H1 (cell line): Measurements from ENCODE around the gene COL1A1. TPM values are rescaled to one million over a fixed set of nuclear protein-coding genes. Genes with fewer than 3 reads are reported as not detected.

Source experiments
- CTCF ChIA-PET: fragments of 300-600 bp; sonication (Branson Sonifier 250); formaldehyde crosslinking; loops from one replicate; lab custom pipeline; 2021; ENCODE audit not compliant: partially characterized antibody; lab: Charles Lee
- POLR2A ChIA-PET: fragments of 300-600 bp; sonication (Branson Sonifier 250); formaldehyde crosslinking; loops from one replicate; lab custom pipeline; 2021; ENCODE audit warnings: inconsistent platforms; ENCODE audit not compliant: partially characterized antibody; lab: Charles Lee
- DNase-seq, 2 experiments: peaks; one replicate each; pipeline versions ENCODE4 v3.0.0 to v3.0.0-alpha.2; 2010 to 2022; ENCODE audit warnings: low spot score in 2 of 2, low read depth in 1 of 2, mixed read lengths in 1 of 2
- FAIRE-seq: peaks from 2 replicates; lab custom pipeline; 2011; peaks lifted over from hg19 to GRCh38; lab: Jason Lieb, UNC
- H2AFZ ChIP-seq: 2 replicates; pipeline ENCODE4 v1.8.1; 2012; ENCODE audit warnings: low read length, inconsistent platforms
- H2AK5ac ChIP-seq: 2 replicates; pipeline ENCODE4 v1.6.1; 2013; ENCODE audit warnings: low read depth, low read length
- H2BK120ac ChIP-seq: replicated peaks from 2 replicates; pipeline ENCODE3; 2013; ENCODE audit warnings: low read depth, low read length, inconsistent platforms
- H2BK12ac ChIP-seq: 2 replicates; pipeline ENCODE4 v1.6.1; 2013; ENCODE audit warnings: low read depth, low read length
- H2BK15ac ChIP-seq: 2 replicates; pipeline ENCODE4 v1.6.1; 2013; ENCODE audit warnings: low read length
- H2BK20ac ChIP-seq: 2 replicates; pipeline ENCODE4 v1.6.1; 2013; ENCODE audit warnings: low read length
- H2BK5ac ChIP-seq: 2 replicates; pipeline ENCODE4 v1.6.1; 2013; ENCODE audit warnings: low read depth, low read length
- H3K14ac ChIP-seq: 2 replicates; pipeline ENCODE4 v1.6.1; 2013; ENCODE audit warnings: inconsistent platforms; ENCODE audit not compliant: insufficient read length
- H3K18ac ChIP-seq: 2 replicates; pipeline ENCODE4 v1.6.1; 2013; ENCODE audit warnings: low read length; ENCODE audit errors: extremely low read depth
- H3K23ac ChIP-seq: 2 replicates; pipeline ENCODE4 v1.6.1; 2013; ENCODE audit warnings: inconsistent platforms; ENCODE audit not compliant: insufficient read length
- H3K23me2 ChIP-seq: 2 replicates; pipeline ENCODE4 v1.6.1; 2013; ENCODE audit warnings: low read depth, low read length
- H3K27ac ChIP-seq: 2 replicates; pipeline ENCODE4 v1.6.1; 2011; ENCODE audit warnings: low read depth, low read length, inconsistent platforms
- H3K27me3 ChIP-seq, 4 experiments: replicated peaks in 1 of 4; 1 replicate in 1 of 4; 2 replicates in 3 of 4; pipeline versions ENCODE4 v1.6.1 to v1.8.1; 2011 to 2013; ENCODE audit warnings: low read length in 3 of 4, mild to moderate bottlenecking in 3 of 4, inconsistent platforms in 2 of 4, mixed read lengths in 2 of 4, moderate library complexity in 1 of 4; ENCODE audit not compliant: control insufficient read depth in 3 of 4, insufficient read depth in 3 of 4; ENCODE audit errors: extremely low read depth in 1 of 4
- H3K36me3 ChIP-seq, 4 experiments: 2 replicates each; pipeline versions ENCODE4 v1.6.1 to v1.8.1; 2011 to 2013; ENCODE audit warnings: mild to moderate bottlenecking in 4 of 4, low read length in 3 of 4, moderate library complexity in 2 of 4, control low read depth in 1 of 4, inconsistent platforms in 1 of 4; ENCODE audit not compliant: insufficient read depth in 4 of 4, control insufficient read depth in 2 of 4
- H3K4ac ChIP-seq: replicated peaks from 2 replicates; pipeline ENCODE3; 2013; ENCODE audit warnings: low read length, low read depth, mixed read lengths, inconsistent platforms; ENCODE audit not compliant: insufficient read length
- H3K4me1 ChIP-seq, 4 experiments: replicated peaks in 1 of 4; 1 replicate in 1 of 4; 2 replicates in 3 of 4; pipeline versions ENCODE4 v1.6.1 to v1.8.1; 2011 to 2013; ENCODE audit warnings: low read length in 3 of 4, inconsistent platforms in 2 of 4, mixed read lengths in 1 of 4; ENCODE audit not compliant: insufficient read depth in 4 of 4, control insufficient read depth in 3 of 4
- H3K4me2 ChIP-seq, 2 experiments: 2 replicates each; pipeline versions ENCODE4 v1.6.1 to v1.8.1; 2011 to 2013; ENCODE audit warnings: low read depth in 2 of 2, low read length in 2 of 2, control low read depth in 1 of 2, inconsistent platforms in 1 of 2, mild to moderate bottlenecking in 1 of 2; ENCODE audit not compliant: insufficient read depth in 1 of 2
- H3K4me3 ChIP-seq, 4 experiments: fragments of 200-600, 300-600 bp in 1 of 4; sonication (generic), shearing (Covaris generic), sonication (Bioruptor Twin) in 1 of 4; 2 replicates each; pipeline versions ENCODE4 v1.5.1 to v1.8.1; 2011 to 2016; ENCODE audit warnings: low read length in 4 of 4, low read depth in 3 of 4, control low read depth in 2 of 4, inconsistent platforms in 2 of 4, mild to moderate bottlenecking in 2 of 4, mixed read lengths in 1 of 4, moderate library complexity in 1 of 4; ENCODE audit not compliant: insufficient read depth in 2 of 4; ENCODE audit errors: extremely low read depth in 1 of 4
- H3K56ac ChIP-seq: replicated peaks from 2 replicates; pipeline ENCODE3; 2013; ENCODE audit warnings: low read depth, mild to moderate bottlenecking, mixed read lengths, low read length, inconsistent platforms; ENCODE audit not compliant: insufficient read length
- H3K79me1 ChIP-seq: 2 replicates; pipeline ENCODE4 v1.6.1; 2013; ENCODE audit warnings: low read depth, low read length, control low read depth
- H3K79me2 ChIP-seq, 2 experiments: 2 replicates each; pipeline versions ENCODE4 v1.6.1 to v1.8.1; 2012 to 2013; ENCODE audit warnings: low read length in 2 of 2, mild to moderate bottlenecking in 2 of 2, inconsistent platforms in 1 of 2; ENCODE audit not compliant: insufficient read depth in 2 of 2, control insufficient read depth in 1 of 2
- H3K9ac ChIP-seq, 4 experiments: replicated peaks in 1 of 4; 1 replicate in 1 of 4; 2 replicates in 3 of 4; pipeline versions ENCODE4 v1.6.1 to v1.8.1; 2011 to 2013; ENCODE audit warnings: low read depth in 3 of 4, low read length in 3 of 4, control low read depth in 2 of 4, mild to moderate bottlenecking in 2 of 4, moderate library complexity in 2 of 4, inconsistent platforms in 1 of 4; ENCODE audit errors: extremely low read depth in 1 of 4
- H3K9me3 ChIP-seq, 2 experiments: 2 replicates each; pipeline versions ENCODE4 v1.6.1 to v1.8.1; 2012 to 2013; ENCODE audit warnings: mild to moderate bottlenecking in 2 of 2, moderate library complexity in 2 of 2, control low read depth in 1 of 2, inconsistent platforms in 1 of 2, low read depth in 1 of 2, low read length in 1 of 2, mixed read lengths in 1 of 2; ENCODE audit not compliant: insufficient read depth in 2 of 2
- H4K20me1 ChIP-seq, 2 experiments: replicated peaks in 1 of 2; 2 replicates each; pipeline versions ENCODE3 to v1.8.1; 2011 to 2013; ENCODE audit warnings: inconsistent platforms in 2 of 2, low read length in 2 of 2, mild to moderate bottlenecking in 1 of 2; ENCODE audit not compliant: insufficient read depth in 2 of 2, control insufficient read depth in 1 of 2
- H4K5ac ChIP-seq: 2 replicates; pipeline ENCODE4 v1.6.1; 2013; ENCODE audit warnings: low read length, low read depth, mixed read lengths, inconsistent platforms; ENCODE audit not compliant: insufficient read length
- H4K8ac ChIP-seq: 2 replicates; pipeline ENCODE4 v1.8.0; 2013; ENCODE audit warnings: mild to moderate bottlenecking, moderate library complexity, low read length, inconsistent platforms; ENCODE audit not compliant: insufficient read depth; ENCODE audit errors: extremely low read depth
- H4K91ac ChIP-seq: replicated peaks from 2 replicates; pipeline ENCODE3; 2013; ENCODE audit warnings: low read length, mixed read lengths, inconsistent platforms; ENCODE audit not compliant: insufficient read length
- BACH1 ChIP-seq: IDR thresholded peaks from 2 replicates; pipeline ENCODE4 v1.6.1; 2012; ENCODE audit warnings: low read length, improper control_type of control experiment
- FOSL1 ChIP-seq: IDR thresholded peaks from 2 replicates; pipeline ENCODE4 v1.6.1; 2011; ENCODE audit warnings: mild to moderate bottlenecking, low read depth, low read length, moderate library complexity; ENCODE audit not compliant: insufficient read depth
- POLR2A ChIP-seq, 2 experiments: IDR thresholded peaks; 1 replicate in 1 of 2; 2 replicates in 1 of 2; pipeline ENCODE4 v1.6.1; 2011; ENCODE audit warnings: low read depth in 2 of 2, low read length in 2 of 2, mild to moderate bottlenecking in 2 of 2; ENCODE audit errors: control extremely low read depth in 1 of 2
- RBBP5 ChIP-seq: IDR thresholded peaks from 2 replicates; pipeline ENCODE4 v1.7.1; 2012; ENCODE audit warnings: low read depth, mild to moderate bottlenecking, inconsistent platforms, low read length, moderate library complexity, borderline replicate concordance
- SIN3A ChIP-seq, 2 experiments: IDR thresholded peaks in 1 of 2; conservative IDR thresholded peaks in 1 of 2; 2 replicates each; pipeline ENCODE4 v1.6.1; 2011 to 2012; ENCODE audit warnings: low read length in 2 of 2, improper control_type of control experiment in 1 of 2, low read depth in 1 of 2, mild to moderate bottlenecking in 1 of 2
- SRF ChIP-seq: IDR thresholded peaks from 2 replicates; pipeline ENCODE4 v1.6.1; 2011; ENCODE audit warnings: mild to moderate bottlenecking, low read depth, low read length, moderate library complexity
- TCF12 ChIP-seq: IDR thresholded peaks from 2 replicates; pipeline ENCODE4 v1.6.1; 2011; ENCODE audit warnings: low read depth, mild to moderate bottlenecking, low read length
- WGBS, 2 experiments: shearing (Covaris generic) in 1 of 2; methylation state at CpG; one replicate each; pipeline versions ENCODE4 v1.1.6 to v1.1.7; 2013 to 2015; ENCODE audit warnings: low lambda C conversion rate in 2 of 2, mixed read lengths in 2 of 2, inconsistent platforms in 1 of 2, low coverage in 1 of 2, missing lambda C conversion rate in 1 of 2; ENCODE audit not compliant: insufficient replicate concordance in 2 of 2, insufficient coverage in 1 of 2, insufficient read length in 1 of 2; ENCODE audit errors: extremely low coverage in 1 of 2, missing lambda C conversion rate in 1 of 2; 5-methylcytosine and 5-hydroxymethylcytosine counted together
- long read RNA-seq, 2 experiments: library from RNA in 1 of 2; library from capped mRNA in 1 of 2; stranded (forward); transcript quantifications; one replicate each; pipeline ENCODE4 v2.0.0, GENCODE V29; 2021; ENCODE audit warnings: inconsistent platforms in 1 of 2
- polyA minus RNA-seq, 3 experiments: library from RNA; depleted of rRNA, polyadenylated mRNA; stranded (reverse); fragments of >200 nt; gene quantifications; 1 replicate in 2 of 3; 2 replicates in 1 of 3; pipeline ENCODE4 v1.2.3, GENCODE V29; 2011
- polyA plus RNA-seq, 7 experiments: library from polyadenylated mRNA; depleted of rRNA in 3 of 7; stranded (reverse) in 5 of 7; unstranded in 2 of 7; fragments of >200 nt in 5 of 7; fragments of 200-250 nt in 2 of 7; gene quantifications; 1 replicate in 5 of 7; 2 replicates in 1 of 7; 4 replicates in 1 of 7; pipeline versions ENCODE4 v1.2.1 to v1.2.3, GENCODE V29; 2011 to 2013; ENCODE audit warnings: missing spikeins in 2 of 7, mixed read lengths in 2 of 7
- total RNA-seq: library from RNA; stranded (reverse); fragmentation: NEBNext Ultra II Directional; extraction: Animal tissue kit (Norgen Biotek cat#: 25700); gene quantifications from 2 replicates; pipeline ENCODE4 v1.2.1, GENCODE V29; 2021
- TF ChIP-seq, protein P1 (sequence below): IDR thresholded peaks from 2 replicates; pipeline ENCODE4 v1.6.1; 2012; ENCODE audit warnings: inconsistent platforms

COL1A1 gene
- total RNA-seq (80.4 and 88.1 TPM in 2 replicates), polyA plus RNA-seq (2011; rRNA removed) (14.1 and 27.3 TPM in 2 replicates), polyA minus RNA-seq (2011; rRNA and poly(A)+ RNA removed) (50.2 and 51.4 TPM in 2 replicates)
- 9.3 TPM for polyA plus RNA-seq (2011; cell fraction: cytosol; rRNA removed)
- 112 TPM for polyA plus RNA-seq (2011; cell fraction: nucleus; rRNA removed)
- 59.0 to 109 TPM (median 93.2 TPM) in 4 replicates for polyA plus RNA-seq (2012, experiment 1 of 2)
- 56.3 TPM for polyA plus RNA-seq (2012, experiment 2 of 2)
- polyA plus RNA-seq (2013, experiment 1 of 2), result 109 TPM
- polyA plus RNA-seq (2013, experiment 2 of 2), result 85.3 TPM
- 33.6 TPM for polyA minus RNA-seq (2011; cell fraction: cytosol; rRNA and poly(A)+ RNA removed)
- 122 TPM for polyA minus RNA-seq (2011; cell fraction: nucleus; rRNA and poly(A)+ RNA removed)
- long read RNA-seq, experiment 1, partial matches to known transcripts, result 34 of 57 reads
- long read RNA-seq, experiment 1, other reads (novel, unspliced or antisense), result 22 of 57 reads
- long read RNA-seq, experiment 2, full-length matches to known transcripts, result 1 of 3 reads
- long read RNA-seq, experiment 2, partial matches to known transcripts, result 0 of 3 reads
- long read RNA-seq, experiment 2, other reads (novel, unspliced or antisense), result 2 of 3 reads

DNA sequence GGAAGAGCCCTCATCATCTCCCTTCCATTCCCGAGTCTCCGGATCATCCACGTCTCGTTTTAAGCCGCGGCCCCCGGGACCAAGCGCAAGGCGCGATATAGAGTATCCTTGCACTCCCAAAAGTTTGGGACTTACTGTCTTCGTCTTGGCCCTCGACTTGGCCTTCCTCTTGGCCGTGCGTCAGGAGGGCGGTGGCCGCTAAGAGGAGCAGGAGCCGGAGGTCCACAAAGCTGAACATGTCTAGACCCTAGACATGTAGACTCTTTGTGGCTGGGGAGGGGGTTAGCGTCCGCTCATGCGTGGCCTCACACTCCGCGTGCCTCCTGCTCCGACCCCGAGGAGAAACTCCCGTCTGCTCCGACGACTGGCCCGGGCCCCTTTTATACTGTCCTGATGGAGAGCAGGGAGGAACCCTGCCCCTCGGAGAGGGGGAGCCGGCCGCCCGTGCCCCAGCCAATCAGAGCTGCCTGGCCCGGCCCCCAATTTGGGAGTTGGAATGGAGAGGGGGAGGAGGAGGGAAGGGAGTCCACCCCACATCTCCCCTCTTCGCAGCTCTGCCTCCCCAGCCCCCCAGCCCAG lies at the start of gene COL1A1:
Gene COL1A1 (minus strand): TSS at position 356 of the 579 bp plus-strand sequence. CDS start 118 bp downstream, at position 238.
- Histone ChIP-seq H2BK12ac (peak within 1 kb of the TSS; percentile 75; the same call in 1 of the 2 replicates), H2AFZ (no peak within 1 kb of the TSS), H2BK120ac (no peak within 1 kb of the TSS), H3K36me3 (peaks cover 7 to 20% (median 14%) of the 10 kb centered on the region in 4 experiments), H3K4me1 (peaks cover 0 to 5% (median 1%) of the 10 kb centered on the region in 4 experiments; a peak in 5 of 7 replicates), H2BK5ac (0 out of 2 replicates have a peak within 1 kb of the TSS, but pooled peaks have one; percentile 60), H3K4me3 (peak within 1 kb of the TSS; percentile 49 to 72 (median 60)), H3K14ac (no peak within 1 kb of the TSS), H2BK15ac (peak within 1 kb of the TSS; percentile 46; the same call in 1 of the 2 replicates), H3K23ac (no peak within 1 kb of the TSS), H3K79me1 (no peaks in the 10 kb centered on the region), H3K4me2 (peak within 1 kb of the TSS; percentile 64 to 88), H3K79me2 (no peaks in the 10 kb centered on the region), H3K56ac (peak within 1 kb of the TSS; percentile 34), H2AK5ac (no peak within 1 kb of the TSS), H4K5ac (peak within 1 kb of the TSS; percentile 45), H3K4ac (no peak within 1 kb of the TSS), H3K18ac (peak within 1 kb of the TSS; percentile 60), H2BK20ac (no peak within 1 kb of the TSS), H4K91ac (peak within 1 kb of the TSS; percentile 36), H3K23me2 (peaks cover 11% of the 10 kb centered on the region; the same call in 1 of the 2 replicates), H3K27ac (no peak within 1 kb of the TSS), H3K27me3 (peaks cover 0 to 29% (median 15%) of the 10 kb centered on the region in 4 experiments; a peak in 5 of 7 replicates), H3K9ac (no peak within 1 kb of the TSS; a peak in 1 of 7 replicates), H4K20me1 (peaks cover 0 to 4% of the 10 kb centered on the region in 2 experiments), H4K8ac (no peak within 1 kb of the TSS; the same call in 1 of the 2 replicates), H3K9me3 (no peaks in the 10 kb centered on the region)
- peak in 1 of 2 experiments; percentile 76 for DNase-seq
- no peak for FAIRE-seq
- POLR2A ChIA-PET, result interaction anchor here (0.8 to 4.5 kb wide), 12 partner anchors 10 to 134 kb away, joined by 3 to 22 read pairs (median 8); partner anchors contain the start of gene TMEM92
- WGBS, 2 experiments, result 20% methylated on average over 24 of the region's 34 CpGs; no CpG with 5 or more reads in 1 of the 2 experiments
- CTCF ChIA-PET, result interaction anchor here (0.6 to 24.4 kb wide), 35 partner anchors 13 to 652 kb away, joined by 3 to 1349 read pairs (median 7); partner anchors contain the start of genes LRRC59, PDK2, SGCA and TMEM92
- TF ChIP-seq POLR2A (IDR thresholded peaks at IDR 0.05; ENCODE audit: control extremely low read depth in 1 of 2, low read depth in 2 of 2, low read length in 2 of 2) (peak in 1 of 2 experiments; percentile 85; a peak in 2 of 3 replicates), TCF12 (no peak), RBBP5 (0 out of 2 replicates have a peak, but pooled peaks have one; percentile 19), FOSL1 (no peak), SRF (no peak), SIN3A (conservative IDR thresholded peaks at IDR 0.05 in 1 of 2, IDR thresholded peaks at IDR 0.05 in 1 of 2; ENCODE audit: low read depth in 1 of 2, low read length in 2 of 2) (no peak), BACH1 (no peak)
- TF ChIP-seq, protein P1, sequence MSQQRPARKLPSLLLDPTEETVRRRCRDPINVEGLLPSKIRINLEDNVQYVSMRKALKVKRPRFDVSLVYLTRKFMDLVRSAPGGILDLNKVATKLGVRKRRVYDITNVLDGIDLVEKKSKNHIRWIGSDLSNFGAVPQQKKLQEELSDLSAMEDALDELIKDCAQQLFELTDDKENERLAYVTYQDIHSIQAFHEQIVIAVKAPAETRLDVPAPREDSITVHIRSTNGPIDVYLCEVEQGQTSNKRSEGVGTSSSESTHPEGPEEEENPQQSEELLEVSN, result peak; percentile 15; the same call in 1 of the 2 replicates
